OCI-LY1 (cell line): ENCODE data around the gene RNF41.

Source experiments
- H2AFZ ChIP-seq: fragments of 200-600 bp; sonication (generic), shearing (Covaris generic); 2 replicates; pipeline ENCODE4 v1.6.0; 2014; ENCODE audit warnings: antibody characterized with exemption, mild to moderate bottlenecking, low read length
- H3F3A ChIP-seq: fragments of 200-600 bp; sonication (generic), shearing (Covaris generic); 2 replicates; pipeline ENCODE4 v1.6.0; 2014; ENCODE audit warnings: mild to moderate bottlenecking, antibody characterized with exemption, low read length, moderate library complexity; ENCODE audit not compliant: insufficient read depth
- H3K27ac ChIP-seq: fragments of 200-600 bp; sonication (generic); 2 replicates; pipeline ENCODE4 v1.5.1; 2014; ENCODE audit warnings: low read length, mixed run types, mild to moderate bottlenecking, low read depth; ENCODE audit not compliant: poor library complexity, severe bottlenecking
- H3K27me3 ChIP-seq: fragments of 200-600 bp; sonication (generic); 2 replicates; pipeline ENCODE4 v1.6.0; 2014; ENCODE audit warnings: antibody characterized with exemption, mild to moderate bottlenecking, low read length, moderate library complexity; ENCODE audit not compliant: insufficient read depth
- H3K36me3 ChIP-seq: fragments of 200-600 bp; sonication (generic); 2 replicates; pipeline ENCODE4 v1.6.1; 2014; ENCODE audit warnings: mild to moderate bottlenecking, antibody characterized with exemption, low read length, moderate library complexity, mixed read lengths; ENCODE audit not compliant: insufficient read depth
- H3K4me1 ChIP-seq: fragments of 200-600 bp; sonication (generic); 2 replicates; pipeline ENCODE4 v1.5.1; 2014; ENCODE audit warnings: mild to moderate bottlenecking, low read length, moderate library complexity; ENCODE audit not compliant: insufficient read depth, severe bottlenecking
- H3K4me2 ChIP-seq: fragments of 200-600 bp; sonication (generic), shearing (Covaris generic); 2 replicates; pipeline ENCODE4 v1.6.1; 2014; ENCODE audit warnings: low read length
- H3K4me3 ChIP-seq: fragments of 200-600 bp; sonication (generic); 2 replicates; pipeline ENCODE4 v1.5.1; 2014; ENCODE audit warnings: low read length, low read depth, mild to moderate bottlenecking, mixed read lengths; ENCODE audit not compliant: poor library complexity, severe bottlenecking
- H3K79me2 ChIP-seq: fragments of 200-600 bp; shearing (Covaris generic); 2 replicates; pipeline ENCODE4 v1.6.1; 2016; ENCODE audit warnings: mixed run types, low read length, mixed read lengths; ENCODE audit not compliant: insufficient read depth
- H3K9ac ChIP-seq: fragments of 200-600 bp; sonication (generic), shearing (Covaris generic); 2 replicates; pipeline ENCODE4 v1.6.1; 2014; ENCODE audit warnings: mild to moderate bottlenecking, low read length, mixed read lengths
- H3K9me2 ChIP-seq: fragments of 200-600 bp; sonication (generic), shearing (Covaris generic); 2 replicates; pipeline ENCODE4 v1.6.1; 2014; ENCODE audit warnings: low read depth, mild to moderate bottlenecking, low read length, mixed read lengths
- H3K9me3 ChIP-seq: fragments of 200-600 bp; shearing (Covaris generic); 2 replicates; pipeline ENCODE4 v1.6.1; 2014; ENCODE audit warnings: low read length, mixed read lengths
- H4K20me1 ChIP-seq: fragments of 200-600 bp; sonication (generic), shearing (Covaris generic); 2 replicates; pipeline ENCODE4 v1.6.0; 2016; ENCODE audit warnings: mild to moderate bottlenecking, low read length; ENCODE audit not compliant: insufficient read depth
- CTCF ChIP-seq: fragments of 200-600 bp; sonication (generic), shearing (Covaris generic); IDR thresholded peaks from 2 replicates; pipeline ENCODE4 v1.5.1; 2017; ENCODE audit warnings: mild to moderate bottlenecking, antibody characterized with exemption, low read length, moderate library complexity, mixed read lengths
- EZH2 ChIP-seq: fragments of 200-600 bp; sonication (generic), shearing (Covaris generic); IDR thresholded peaks from 2 replicates; pipeline ENCODE4 v1.8.0; 2017; ENCODE audit warnings: borderline replicate concordance, mixed run types, mild to moderate bottlenecking, antibody characterized with exemption, low read length, moderate library complexity, mixed read lengths

Gene RNF41

GRCh38 chr12:56189099-56189917 is 32.4 kb downstream of the RNF41 start, which contains the start of gene SMARCC2:
Gene SMARCC2 (minus strand): TSS chr12:56189483. CDS start chr12:56189461, 22 bp downstream.
- Histone ChIP-seq H3K9ac (peak within 1 kb of the TSS; percentile 98), H3K9me3 (no peaks in the 10 kb centered on the region), H3F3A (peaks cover 9% of the 10 kb centered on the region; the same call in 1 of the 2 replicates), H3K36me3 (peaks cover 32% of the 10 kb centered on the region), H3K27ac (peak within 1 kb of the TSS; percentile 78), H3K4me3 (peak within 1 kb of the TSS; percentile 98), H4K20me1 (no peaks in the 10 kb centered on the region), H2AFZ (peak within 1 kb of the TSS; percentile 39; the same call in 1 of the 2 replicates), H3K27me3 (no peaks in the 10 kb centered on the region), H3K4me1 (peaks cover 36% of the 10 kb centered on the region), H3K9me2 (no peaks in the 10 kb centered on the region), H3K79me2 (peaks cover 24% of the 10 kb centered on the region), H3K4me2 (peak within 1 kb of the TSS; percentile 100)
- peak; percentile 68 for TF ChIP-seq CTCF
- no peak for TF ChIP-seq EZH2

GRCh38 chr12:56188778-56189098 is 33.0 kb downstream of the RNF41 start:
- Histone ChIP-seq H4K20me1 (no peaks in the 10 kb centered on the region), H3K4me1 (peaks cover 33% of the 10 kb centered on the region), H3K27ac (peak overlapping the region; percentile 57), H3K9me2 (no peaks in the 10 kb centered on the region), H3K4me3 (peak overlapping the region; percentile 98), H3F3A (peaks cover 9% of the 10 kb centered on the region; the same call in 1 of the 2 replicates), H3K36me3 (peaks cover 38% of the 10 kb centered on the region), H3K27me3 (no peaks in the 10 kb centered on the region), H3K9ac (peak overlapping the region; percentile 95), H3K9me3 (no peaks in the 10 kb centered on the region), H3K4me2 (peak overlapping the region; percentile 94), H3K79me2 (peaks cover 24% of the 10 kb centered on the region), H2AFZ (no peak overlapping the region)
- no peak for TF ChIP-seq EZH2
- TF ChIP-seq CTCF = no peak

DNA sequence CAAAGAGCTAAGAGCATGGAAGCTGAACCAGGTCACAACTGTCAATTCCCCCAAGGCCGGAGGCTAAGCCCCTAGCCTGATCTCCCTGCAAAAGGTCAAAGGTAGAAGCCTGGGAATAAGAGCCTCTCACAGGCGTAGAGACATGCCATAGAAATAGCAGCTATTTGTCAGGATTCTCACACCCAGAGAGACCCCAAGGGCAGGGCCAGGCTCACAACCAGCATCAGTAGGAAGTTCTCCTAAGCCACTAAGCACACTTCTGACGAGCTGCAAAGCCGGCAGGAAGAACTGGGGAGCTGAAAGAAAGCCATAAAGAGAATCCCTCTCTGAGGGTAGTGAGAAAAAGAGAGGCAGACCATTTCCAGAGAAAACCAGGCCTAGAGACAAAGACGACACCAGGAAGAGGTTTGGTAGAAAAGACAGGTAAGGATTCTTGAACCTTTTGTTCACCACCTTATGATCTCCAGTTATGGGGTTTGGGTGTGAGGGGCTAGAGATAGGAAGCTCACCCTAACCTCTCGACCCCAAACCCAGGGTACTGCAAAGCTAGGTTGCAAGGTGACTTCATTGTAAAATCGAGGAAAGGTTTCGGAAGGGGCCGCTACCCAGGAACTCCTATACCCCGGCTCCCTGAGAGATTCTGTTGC is 33.5 kb downstream of the RNF41 start:
- no peak overlapping the region for H2AFZ ChIP-seq
- peak overlapping the region; percentile 95 for H3K9ac ChIP-seq
- no peaks in the 10 kb centered on the region for H3K9me3 ChIP-seq
- peaks cover 43% of the 10 kb centered on the region for H3K36me3 ChIP-seq
- peaks cover 32% of the 10 kb centered on the region for H3K4me1 ChIP-seq
- H3K27ac ChIP-seq = peak overlapping the region; percentile 57
- peak overlapping the region; percentile 94 for H3K4me2 ChIP-seq
- no peaks in the 10 kb centered on the region for H3K27me3 ChIP-seq
- no peak for TF ChIP-seq EZH2
- TF ChIP-seq CTCF = no peak
- no peaks in the 10 kb centered on the region for H3K9me2 ChIP-seq
- no peaks in the 10 kb centered on the region for H4K20me1 ChIP-seq
- H3F3A ChIP-seq = peaks cover 9% of the 10 kb centered on the region; the same call in 1 of the 2 replicates
- peak overlapping the region; percentile 98 for H3K4me3 ChIP-seq
- H3K79me2 ChIP-seq = peaks cover 24% of the 10 kb centered on the region
